Medulla oblongata (tissue), 1 donor: ENCODE data around the gene CDH5.
A peak's percentile ranks its signal among the peaks of the same experiment; 100 is the strongest.

Experiments
- DNase-seq: peaks from one replicate; pipeline ENCODE4 v3.0.0-alpha.2; 2015; ENCODE audit errors: extremely low spot score

CDH5 gene

GRCh38 chr16:66390346-66391108 lies 24.0 kb downstream of the CDH5 start:
- no peak for DNase-seq

GRCh38 chr16:66391726-66392670 lies 25.5 kb downstream of the CDH5 start:
- DNase-seq = no peak

DNA sequence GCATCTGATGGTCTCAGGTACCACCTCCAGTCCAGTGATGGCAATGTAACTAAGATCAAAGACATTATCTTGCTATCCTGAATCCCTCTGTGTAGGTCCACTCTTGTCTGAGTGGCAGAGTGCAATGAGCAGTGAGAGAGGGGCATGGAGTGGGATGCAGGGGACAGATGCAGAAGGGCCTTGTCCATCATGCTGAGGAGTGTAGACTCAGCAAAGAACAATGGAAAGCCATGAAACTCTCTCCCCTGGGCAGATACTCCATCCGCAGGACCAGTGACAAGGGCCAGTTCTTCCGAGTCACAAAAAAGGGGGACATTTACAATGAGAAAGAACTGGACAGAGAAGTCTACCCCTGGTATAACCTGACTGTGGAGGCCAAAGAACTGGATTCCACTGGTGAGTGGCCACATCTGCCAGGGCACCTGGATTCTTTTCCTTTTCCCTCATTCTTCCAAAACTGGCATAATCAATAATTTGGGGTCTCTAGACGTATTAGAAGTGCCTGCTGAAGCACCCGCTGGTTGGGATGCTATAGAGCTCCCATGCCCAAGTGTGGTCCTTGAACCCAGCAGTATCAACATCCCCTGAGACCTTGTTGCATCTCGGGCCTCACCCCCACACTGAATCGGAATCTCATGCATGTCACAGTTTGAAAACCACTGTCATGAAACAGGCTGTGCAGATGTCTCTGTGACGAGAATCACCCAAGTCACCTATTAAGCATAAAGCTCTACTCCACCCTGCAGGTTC lies 29.5 kb downstream of the CDH5 start:
- no peak for DNase-seq

DNA sequence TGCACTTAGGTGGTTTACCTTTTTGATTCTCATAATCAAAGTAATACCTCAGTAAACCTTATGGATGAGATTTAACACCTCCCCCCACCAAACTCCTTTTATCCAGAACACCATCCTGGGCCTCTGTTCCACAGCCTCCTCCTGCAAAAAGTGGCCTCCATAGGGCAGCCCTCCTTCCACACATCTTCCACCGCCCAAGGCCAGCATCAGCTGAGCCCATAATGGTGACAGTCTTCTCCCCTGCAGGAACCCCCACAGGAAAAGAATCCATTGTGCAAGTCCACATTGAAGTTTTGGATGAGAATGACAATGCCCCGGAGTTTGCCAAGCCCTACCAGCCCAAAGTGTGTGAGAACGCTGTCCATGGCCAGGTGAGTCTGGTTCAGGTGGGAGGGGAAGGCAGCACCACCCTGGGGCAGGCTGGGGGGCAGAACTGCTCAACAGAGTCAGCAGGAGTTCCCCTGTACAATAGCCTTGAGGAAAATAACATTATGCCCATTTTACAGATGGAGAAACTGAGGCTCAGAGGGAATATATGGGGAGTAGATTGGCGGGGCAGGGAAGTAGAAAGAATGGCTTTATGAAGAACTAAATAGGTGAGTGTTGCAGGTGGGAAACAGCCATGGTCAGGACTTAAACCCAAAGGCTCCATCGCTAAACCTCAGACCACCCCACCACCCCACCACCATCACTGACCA lies 31.4 kb downstream of the CDH5 start:
- no peak for DNase-seq

- no peak for DNase-seq
Observed at GRCh38 chr16:66399031-66399430, 32.5 kb downstream of the CDH5 start.

- no peak for DNase-seq
Observed at GRCh38 chr16:66399930-66400329, 33.4 kb downstream of the CDH5 start.

GRCh38 chr16:66400503-66401380 lies 34.3 kb downstream of the CDH5 start:
- DNase-seq = no peak

GRCh38 chr16:66401610-66402009 lies 35.1 kb downstream of the CDH5 start:
- DNase-seq = no peak

GRCh38 chr16:66402166-66402565 lies 35.7 kb downstream of the CDH5 start:
- no peak for DNase-seq

DNA sequence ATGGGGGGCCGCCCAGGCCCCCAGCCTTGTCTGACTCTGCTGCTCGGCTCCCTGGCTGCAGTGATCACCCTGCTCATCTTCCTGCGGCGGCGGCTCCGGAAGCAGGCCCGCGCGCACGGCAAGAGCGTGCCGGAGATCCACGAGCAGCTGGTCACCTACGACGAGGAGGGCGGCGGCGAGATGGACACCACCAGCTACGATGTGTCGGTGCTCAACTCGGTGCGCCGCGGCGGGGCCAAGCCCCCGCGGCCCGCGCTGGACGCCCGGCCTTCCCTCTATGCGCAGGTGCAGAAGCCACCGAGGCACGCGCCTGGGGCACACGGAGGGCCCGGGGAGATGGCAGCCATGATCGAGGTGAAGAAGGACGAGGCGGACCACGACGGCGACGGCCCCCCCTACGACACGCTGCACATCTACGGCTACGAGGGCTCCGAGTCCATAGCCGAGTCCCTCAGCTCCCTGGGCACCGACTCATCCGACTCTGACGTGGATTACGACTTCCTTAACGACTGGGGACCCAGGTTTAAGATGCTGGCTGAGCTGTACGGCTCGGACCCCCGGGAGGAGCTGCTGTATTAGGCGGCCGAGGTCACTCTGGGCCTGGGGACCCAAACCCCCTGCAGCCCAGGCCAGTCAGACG lies 36.2 kb downstream of the CDH5 start:
- DNase-seq = no peak

DNA sequence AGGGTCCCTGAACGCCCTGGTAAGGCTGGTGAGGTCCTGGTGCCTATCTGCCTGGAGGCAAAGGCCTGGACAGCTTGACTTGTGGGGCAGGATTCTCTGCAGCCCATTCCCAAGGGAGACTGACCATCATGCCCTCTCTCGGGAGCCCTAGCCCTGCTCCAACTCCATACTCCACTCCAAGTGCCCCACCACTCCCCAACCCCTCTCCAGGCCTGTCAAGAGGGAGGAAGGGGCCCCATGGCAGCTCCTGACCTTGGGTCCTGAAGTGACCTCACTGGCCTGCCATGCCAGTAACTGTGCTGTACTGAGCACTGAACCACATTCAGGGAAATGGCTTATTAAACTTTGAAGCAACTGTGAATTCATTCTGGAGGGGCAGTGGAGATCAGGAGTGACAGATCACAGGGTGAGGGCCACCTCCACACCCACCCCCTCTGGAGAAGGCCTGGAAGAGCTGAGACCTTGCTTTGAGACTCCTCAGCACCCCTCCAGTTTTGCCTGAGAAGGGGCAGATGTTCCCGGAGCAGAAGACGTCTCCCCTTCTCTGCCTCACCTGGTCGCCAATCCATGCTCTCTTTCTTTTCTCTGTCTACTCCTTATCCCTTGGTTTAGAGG lies 37.1 kb downstream of the CDH5 start:
- DNase-seq = no peak

- no peak for DNase-seq
Observed at GRCh38 chr16:66405057-66405783, 38.7 kb downstream of the CDH5 start.

- peak; percentile 84 for DNase-seq
Observed at GRCh38 chr16:66406534-66407221, 40.2 kb downstream of the CDH5 start.

- DNase-seq = peak; percentile 49
Observed at GRCh38 chr16:66408163-66409048, 41.9 kb downstream of the CDH5 start.

DNA sequence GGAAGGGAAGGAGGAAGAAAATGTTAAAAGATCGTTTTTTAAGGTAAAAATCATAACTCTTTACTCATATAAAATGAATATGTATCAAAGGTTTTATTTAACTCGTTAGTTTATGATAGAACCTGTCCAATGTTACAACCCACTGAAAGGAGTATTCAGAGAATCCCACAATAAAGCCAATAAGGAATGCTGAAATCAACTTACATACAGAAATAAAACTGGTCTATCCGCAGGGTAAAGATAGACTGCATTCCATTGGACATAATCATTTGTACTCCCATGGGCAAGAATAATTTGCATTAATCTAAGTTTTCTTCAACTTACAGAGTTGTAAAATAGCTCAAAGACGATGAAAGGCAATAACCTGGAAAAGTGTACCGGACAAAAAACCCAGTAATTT lies 42.7 kb downstream of the CDH5 start:
- DNase-seq = no peak

DNA sequence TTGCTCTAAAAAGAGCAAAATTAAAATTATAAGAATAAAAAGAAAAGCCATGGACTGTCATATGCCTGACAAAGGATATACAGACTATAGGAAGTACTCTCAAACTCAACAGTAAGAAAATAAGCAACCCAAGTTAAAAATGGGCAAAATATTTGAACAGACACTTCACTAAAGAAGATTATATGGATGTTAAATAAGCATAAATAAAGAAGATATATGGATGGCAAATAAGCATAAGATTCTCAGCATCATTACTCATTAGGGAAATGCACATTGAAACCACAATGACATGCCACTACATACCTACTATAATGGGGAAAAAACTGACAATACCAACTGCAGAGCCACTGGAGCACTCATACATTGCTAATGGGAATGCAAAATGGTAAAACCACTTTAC lies 45.7 kb downstream of the CDH5 start:
- DNase-seq = no peak

GRCh38 chr16:66414891-66415290 lies 48.4 kb downstream of the CDH5 start:
- DNase-seq = no peak
